Anterior cingulate cortex (tissue), 58 donors: ENCODE measurements around the gene SHISA6.
"Not testable (repeated sequence)": the region's sequence is repeated elsewhere in the genome, so short reads cannot be mapped to it uniquely, and the experiment has no call there.

Experiments used
- DNase-seq, 58 donors: peaks; one replicate each; lab custom pipeline; 2025; lab: John Stamatoyannopoulos, UW

The SHISA6 gene

GRCh38 chr17:11301874-11302273 is 60.9 kb downstream of the SHISA6 start:
- DNase-seq, result not testable (repeated sequence)

GRCh38 chr17:11302401-11303186 is 61.6 kb downstream of the SHISA6 start:
- no peak for DNase-seq

- no peak for DNase-seq
Measured at GRCh38 chr17:11303773-11304394, 62.9 kb downstream of the SHISA6 start.

- DNase-seq, result peak in 1 of 58 donors; percentile 1
Measured at GRCh38 chr17:11304568-11304967, 63.6 kb downstream of the SHISA6 start.

DNA sequence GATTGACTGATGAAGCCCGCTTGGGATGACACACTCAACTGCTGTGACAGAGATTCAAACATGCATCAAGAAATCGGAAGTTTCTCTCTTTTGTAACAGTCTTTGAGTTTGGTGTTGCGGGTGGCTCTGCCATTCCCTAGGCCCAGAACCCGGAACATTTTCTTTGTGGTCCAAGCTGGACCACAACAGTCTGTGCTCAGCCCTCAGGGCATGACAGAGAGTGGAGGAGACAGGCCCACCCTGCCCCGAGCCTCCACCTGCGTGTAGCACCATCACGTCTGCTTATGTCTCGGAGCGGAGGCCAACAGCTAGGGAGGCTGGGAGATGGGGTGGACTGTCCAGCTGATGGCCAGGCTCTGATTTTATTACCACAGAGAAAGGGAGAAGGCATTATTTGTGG is 64.5 kb downstream of the SHISA6 start:
- no peak for DNase-seq

- DNase-seq, result no peak
Measured at GRCh38 chr17:11308531-11308930, 67.5 kb downstream of the SHISA6 start.

- no peak for DNase-seq
Measured at GRCh38 chr17:11309033-11309432, 68.0 kb downstream of the SHISA6 start.

- no peak for DNase-seq
Measured at GRCh38 chr17:11309850-11310249, 68.8 kb downstream of the SHISA6 start.

GRCh38 chr17:11316451-11316850 is 75.4 kb downstream of the SHISA6 start:
- not testable (repeated sequence) for DNase-seq

- DNase-seq, result no peak
Measured at GRCh38 chr17:11318207-11318606, 77.2 kb downstream of the SHISA6 start.

- DNase-seq, result no peak
Measured at GRCh38 chr17:11319894-11320293, 78.9 kb downstream of the SHISA6 start.

DNA sequence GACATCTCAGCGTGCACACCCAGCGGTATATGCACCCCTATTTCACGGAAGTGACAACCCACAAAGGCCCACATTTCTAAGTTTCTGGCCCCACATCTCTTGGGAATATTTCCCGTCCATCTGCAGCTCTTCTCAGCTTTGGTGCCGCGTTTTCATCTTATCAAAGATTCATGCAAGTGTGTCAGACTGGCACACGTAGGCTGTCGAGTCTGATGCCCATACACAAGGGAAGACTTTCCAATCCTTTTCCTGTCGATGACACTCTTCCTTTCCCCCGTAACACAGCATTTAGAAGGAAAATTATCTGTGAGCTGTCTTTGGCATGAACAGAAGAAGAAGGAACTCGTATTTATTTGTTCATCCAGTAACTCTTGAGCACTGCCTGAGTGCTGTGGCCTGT is 83.0 kb downstream of the SHISA6 start:
- no peak for DNase-seq

GRCh38 chr17:11324846-11325420 is 83.9 kb downstream of the SHISA6 start:
- no peak for DNase-seq

GRCh38 chr17:11326492-11326891 is 85.5 kb downstream of the SHISA6 start:
- DNase-seq, result no peak

- DNase-seq, result no peak
Measured at GRCh38 chr17:11328770-11329169, 87.8 kb downstream of the SHISA6 start.

- no peak for DNase-seq
Measured at GRCh38 chr17:11330006-11330405, 89.0 kb downstream of the SHISA6 start.

DNA sequence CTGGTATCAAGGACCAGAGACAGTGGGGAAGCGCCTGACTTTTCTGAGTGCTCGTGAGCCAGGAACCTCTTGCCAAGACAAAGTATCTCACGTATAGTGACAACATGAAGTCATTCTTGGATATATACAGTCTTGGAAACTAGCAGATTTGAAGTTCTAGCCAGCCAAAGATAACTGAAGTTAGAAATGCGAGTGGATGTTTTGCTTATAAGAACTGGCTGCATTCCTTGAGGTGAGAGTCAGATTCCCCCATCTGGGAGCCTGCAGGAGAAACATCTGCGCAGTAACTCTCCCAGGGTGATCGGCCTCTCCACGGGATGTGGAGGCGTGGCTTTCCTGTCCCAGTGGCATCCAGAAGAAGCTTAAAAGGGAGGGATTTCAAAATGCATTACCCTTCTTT is 89.8 kb downstream of the SHISA6 start:
- peak in 1 of 58 donors; percentile 3 for DNase-seq

DNA sequence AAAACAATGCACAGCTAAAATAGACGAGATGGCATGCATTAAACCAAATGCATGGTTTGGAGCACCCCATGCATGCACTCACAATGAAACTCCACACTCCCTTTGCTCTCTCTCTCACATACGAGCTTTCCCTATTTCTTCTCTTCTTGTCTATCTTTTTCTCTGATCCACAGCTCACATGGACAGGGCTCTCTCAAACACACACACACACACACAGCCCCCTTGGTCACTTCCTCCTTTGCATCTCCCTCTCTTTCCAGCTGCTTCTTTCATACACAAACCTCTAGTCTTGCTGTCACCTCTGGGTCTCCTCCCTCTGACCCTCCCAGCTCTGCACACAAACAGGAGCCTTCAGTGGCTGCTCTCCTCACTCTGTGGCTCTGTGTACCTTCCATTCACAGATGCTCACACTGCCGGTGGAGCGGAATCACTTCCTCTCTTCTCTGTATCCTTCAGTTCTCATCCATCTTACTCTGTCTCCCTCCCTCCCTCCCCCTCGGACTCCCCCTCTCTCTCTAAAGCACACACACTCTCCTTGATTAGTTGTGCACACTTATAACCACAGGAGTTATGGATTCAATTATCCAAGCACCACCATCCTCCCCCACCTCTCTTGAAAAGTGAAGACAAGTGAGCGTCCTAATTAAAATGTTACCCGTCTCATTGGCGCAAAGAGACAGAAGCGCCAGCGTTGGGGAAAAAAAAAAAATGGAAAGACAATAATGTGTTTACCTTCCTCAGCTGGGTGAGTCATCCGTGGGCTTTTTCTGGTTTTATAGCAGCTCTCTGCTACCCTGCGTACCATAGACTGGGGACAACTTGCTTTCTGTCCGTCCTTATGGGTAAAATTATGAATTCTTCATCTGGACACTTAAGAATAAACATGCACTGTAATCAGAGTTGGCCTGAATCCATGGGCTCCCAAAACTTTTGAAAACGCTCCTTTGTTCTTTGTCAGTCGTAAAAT is 90.8 kb downstream of the SHISA6 start:
- peak in 2 of 58 donors; percentile 5 to 43 for DNase-seq

DNA sequence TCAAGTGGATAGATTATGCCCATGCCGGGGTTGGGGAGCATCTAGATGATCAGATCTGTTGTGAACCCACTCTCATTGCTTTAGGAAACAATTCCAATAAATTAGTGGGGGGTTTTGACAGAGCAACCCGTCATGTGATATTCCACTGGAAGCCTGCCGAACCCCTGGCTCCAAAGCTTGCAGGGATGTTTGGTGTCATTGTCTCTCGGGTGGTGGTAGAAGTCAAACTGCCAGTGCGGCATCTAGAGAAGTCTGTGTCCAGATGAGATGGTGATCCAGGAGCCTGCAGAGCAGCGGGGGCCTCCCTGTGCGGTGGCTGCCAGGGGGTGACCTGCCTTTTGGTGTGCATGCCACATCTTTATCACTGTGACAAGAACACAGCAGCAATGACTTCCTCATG is 91.7 kb downstream of the SHISA6 start:
- DNase-seq, result peak in 20 of 58 donors; percentile 4 to 75 (median 16)

GRCh38 chr17:11334493-11334892 is 93.5 kb downstream of the SHISA6 start:
- DNase-seq, result no peak

- DNase-seq, result no peak
Measured at GRCh38 chr17:11336290-11336689, 95.3 kb downstream of the SHISA6 start.
